ENCODE measurements around the gene ENTPD8. TPM values are rescaled to one million over a fixed set of nuclear protein-coding genes. Genes with fewer than 3 reads are reported as not detected.

ENTPD8 gene
- total RNA-seq, 2 donors from 2014 or later = 0.33 to 0.75 TPM

DNA sequence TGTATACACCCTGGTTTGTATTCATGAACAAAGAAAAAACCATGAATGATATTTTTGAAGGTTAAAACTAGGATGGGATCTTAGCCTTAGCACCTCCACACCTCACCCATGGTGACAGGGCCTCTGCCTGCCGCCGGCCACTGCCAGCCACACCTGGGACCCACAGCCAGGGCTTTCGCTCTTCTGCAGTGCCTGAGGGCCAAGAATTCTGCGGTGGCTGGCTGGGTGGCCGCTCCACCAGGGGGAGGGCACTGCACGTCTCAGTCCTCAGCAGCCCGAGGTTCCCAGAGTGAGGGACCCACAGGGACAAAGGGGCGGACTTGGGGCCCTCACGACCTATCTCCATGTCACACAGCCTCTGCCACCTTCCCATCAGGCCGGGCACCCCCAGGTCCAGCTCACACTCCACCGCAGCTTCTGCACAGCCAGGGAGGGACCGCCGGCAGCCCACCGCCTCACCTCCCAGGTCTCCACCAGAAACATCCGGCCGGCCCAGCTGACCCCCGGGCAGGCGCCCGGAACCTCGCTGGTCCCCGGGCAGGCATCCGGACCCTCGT lies 25.1 kb downstream of the ENTPD8 start:
- Histone ChIP-seq H3K27me3 (ENCODE audit: control insufficient read depth, insufficient read depth, low read length, poor library complexity, severe bottlenecking) (no peaks in the 10 kb centered on the region), H3K27ac (ENCODE audit: low read depth, low read length) (no peak overlapping the region), H3K9me3 (ENCODE audit: control insufficient read depth, low read length) (no peaks in the 10 kb centered on the region), H3K9ac (ENCODE audit: extremely low read depth, low read length, poor library complexity, severe bottlenecking) (no peak overlapping the region), H3K4me3 (ENCODE audit: low read length) (no peak overlapping the region), H3K36me3 (ENCODE audit: control insufficient read depth, insufficient read depth, low read length) (peaks cover 6% of the 10 kb centered on the region), H3K4me1 (ENCODE audit: control insufficient read depth, insufficient read depth, low read length) (no peaks in the 10 kb centered on the region)
- Mint-ChIP-seq H3K36me3 (ENCODE audit: low read depth) (peaks cover 8% of the 10 kb centered on the region), H3K4me3 (no peak overlapping the region), H3K27ac (no peak overlapping the region), H3K4me1 (no peaks in the 10 kb centered on the region), H3K27me3 (ENCODE audit: insufficient read depth) (no peaks in the 10 kb centered on the region), H3K9me3 (no peaks in the 10 kb centered on the region)
- 94 to 96% methylated on average over 9 to 23 of the region's 23 CpGs for WGBS, 2 experiments (ENCODE audit: insufficient coverage in 1 of 2, insufficient read length in 1 of 2)
- DNase-seq = no peak
- TF ChIP-seq, protein P1, sequence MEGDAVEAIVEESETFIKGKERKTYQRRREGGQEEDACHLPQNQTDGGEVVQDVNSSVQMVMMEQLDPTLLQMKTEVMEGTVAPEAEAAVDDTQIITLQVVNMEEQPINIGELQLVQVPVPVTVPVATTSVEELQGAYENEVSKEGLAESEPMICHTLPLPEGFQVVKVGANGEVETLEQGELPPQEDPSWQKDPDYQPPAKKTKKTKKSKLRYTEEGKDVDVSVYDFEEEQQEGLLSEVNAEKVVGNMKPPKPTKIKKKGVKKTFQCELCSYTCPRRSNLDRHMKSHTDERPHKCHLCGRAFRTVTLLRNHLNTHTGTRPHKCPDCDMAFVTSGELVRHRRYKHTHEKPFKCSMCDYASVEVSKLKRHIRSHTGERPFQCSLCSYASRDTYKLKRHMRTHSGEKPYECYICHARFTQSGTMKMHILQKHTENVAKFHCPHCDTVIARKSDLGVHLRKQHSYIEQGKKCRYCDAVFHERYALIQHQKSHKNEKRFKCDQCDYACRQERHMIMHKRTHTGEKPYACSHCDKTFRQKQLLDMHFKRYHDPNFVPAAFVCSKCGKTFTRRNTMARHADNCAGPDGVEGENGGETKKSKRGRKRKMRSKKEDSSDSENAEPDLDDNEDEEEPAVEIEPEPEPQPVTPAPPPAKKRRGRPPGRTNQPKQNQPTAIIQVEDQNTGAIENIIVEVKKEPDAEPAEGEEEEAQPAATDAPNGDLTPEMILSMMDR (conservative IDR thresholded peaks at IDR 0.05) = no peak

DNA sequence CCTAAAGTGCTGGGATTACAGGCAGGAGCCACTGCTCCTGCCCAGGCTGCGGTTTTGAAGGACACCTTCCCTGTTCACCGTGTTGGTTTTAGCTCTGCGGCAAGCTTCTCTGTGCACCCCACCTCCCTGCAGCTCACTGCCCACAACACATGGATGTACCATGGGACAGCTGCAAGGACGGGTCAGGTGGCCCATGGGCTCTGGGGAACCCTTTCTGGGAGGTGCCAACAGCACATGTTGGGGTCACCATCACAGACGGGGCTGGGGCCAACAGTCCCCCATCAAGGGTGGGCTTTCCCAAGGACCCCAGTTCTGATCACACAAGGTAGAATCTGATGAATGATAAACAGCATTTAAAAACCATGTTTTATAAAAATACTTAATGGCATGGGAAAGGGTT lies 25.7 kb downstream of the ENTPD8 start:
- Mint-ChIP-seq H3K9me3 (no peaks in the 10 kb centered on the region), H3K4me3 (no peak overlapping the region), H3K36me3 (ENCODE audit: low read depth) (peaks cover 8% of the 10 kb centered on the region), H3K4me1 (no peaks in the 10 kb centered on the region), H3K27ac (no peak overlapping the region), H3K27me3 (ENCODE audit: insufficient read depth) (no peaks in the 10 kb centered on the region)
- no peak overlapping the region for H3K27ac ChIP-seq (ENCODE audit: low read depth, low read length)
- no peaks in the 10 kb centered on the region for H3K27me3 ChIP-seq (ENCODE audit: control insufficient read depth, insufficient read depth, low read length, poor library complexity, severe bottlenecking)
- peaks cover 6% of the 10 kb centered on the region for H3K36me3 ChIP-seq (ENCODE audit: control insufficient read depth, insufficient read depth, low read length)
- TF ChIP-seq, protein P1 (conservative IDR thresholded peaks at IDR 0.05) = no peak
- no peaks in the 10 kb centered on the region for H3K9me3 ChIP-seq (ENCODE audit: control insufficient read depth, low read length)
- no peaks in the 10 kb centered on the region for H3K4me1 ChIP-seq (ENCODE audit: control insufficient read depth, insufficient read depth, low read length)
- no peak overlapping the region for H3K9ac ChIP-seq (ENCODE audit: extremely low read depth, low read length, poor library complexity, severe bottlenecking)
- no peak for DNase-seq
- H3K4me3 ChIP-seq (ENCODE audit: low read length) = no peak overlapping the region
- 90 to 94% methylated on average over 3 to 5 of the region's 5 CpGs for WGBS, 2 experiments (ENCODE audit: insufficient coverage in 1 of 2, insufficient read length in 1 of 2)

DNA sequence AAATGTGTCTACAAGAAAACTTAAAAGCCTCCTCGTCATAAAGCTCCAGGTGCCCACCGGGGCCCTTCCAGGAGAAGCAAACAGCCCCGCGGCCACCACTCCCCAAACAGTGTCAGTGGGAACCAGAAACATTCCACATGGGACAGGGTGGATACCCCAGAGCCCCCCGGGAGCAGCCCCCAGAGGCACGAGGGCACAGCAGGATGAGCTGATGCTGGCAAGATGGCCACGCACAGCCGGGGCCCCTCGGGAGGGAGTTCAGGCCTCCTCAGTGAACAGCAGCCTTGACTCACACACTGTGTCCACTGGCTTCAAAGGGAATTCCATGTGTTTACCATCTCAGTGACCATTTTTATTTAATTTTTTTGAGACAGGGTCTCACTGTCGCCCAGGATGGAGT lies 28.7 kb downstream of the ENTPD8 start:
- H3K9me3 Mint-ChIP-seq = no peaks in the 10 kb centered on the region
- no peak for DNase-seq
- H3K4me1 Mint-ChIP-seq = no peaks in the 10 kb centered on the region
- Histone ChIP-seq H3K9me3 (ENCODE audit: control insufficient read depth, low read length) (no peaks in the 10 kb centered on the region), H3K9ac (ENCODE audit: extremely low read depth, low read length, poor library complexity, severe bottlenecking) (no peak overlapping the region), H3K27ac (ENCODE audit: low read depth, low read length) (no peak overlapping the region), H3K4me3 (ENCODE audit: low read length) (no peak overlapping the region), H3K27me3 (ENCODE audit: control insufficient read depth, insufficient read depth, low read length, poor library complexity, severe bottlenecking) (no peaks in the 10 kb centered on the region), H3K36me3 (ENCODE audit: control insufficient read depth, insufficient read depth, low read length) (no peaks in the 10 kb centered on the region), H3K4me1 (ENCODE audit: control insufficient read depth, insufficient read depth, low read length) (no peaks in the 10 kb centered on the region)
- H3K36me3 Mint-ChIP-seq (ENCODE audit: low read depth) = peaks cover 6% of the 10 kb centered on the region
- 89 to 94% methylated on average over 8 to 10 of the region's 10 CpGs for WGBS, 2 experiments (ENCODE audit: insufficient coverage in 1 of 2, insufficient read length in 1 of 2)
- H3K27ac Mint-ChIP-seq = no peak overlapping the region
- H3K27me3 Mint-ChIP-seq (ENCODE audit: insufficient read depth) = no peaks in the 10 kb centered on the region
- H3K4me3 Mint-ChIP-seq = no peak overlapping the region
- TF ChIP-seq, protein P1 (conservative IDR thresholded peaks at IDR 0.05) = no peak
